Measurements from ENCODE around the gene CRK. TPM values are rescaled to one million over a fixed set of nuclear protein-coding genes. Genes with fewer than 3 reads are reported as not detected.
"Not testable (repeated sequence)": the region's sequence is repeated elsewhere in the genome, so short reads cannot be mapped to it uniquely, and the experiment has no call there.

The CRK gene
- total RNA-seq, 2 donors from 2014 or later: 50.5 to 52.3 TPM

- Mint-ChIP-seq H3K36me3 (ENCODE audit: low read depth) (peaks cover 50% of the 10 kb centered on the region), H3K27me3 (ENCODE audit: insufficient read depth) (no peaks in the 10 kb centered on the region), H3K4me1 (no peaks in the 10 kb centered on the region), H3K9me3 (no peaks in the 10 kb centered on the region), H3K4me3 (no peak overlapping the region), H3K27ac (peak overlapping the region; percentile 11)
- H3K9me3 ChIP-seq (ENCODE audit: control insufficient read depth, low read length): no peaks in the 10 kb centered on the region
- no peak for DNase-seq
- no peak overlapping the region for H3K9ac ChIP-seq (ENCODE audit: extremely low read depth, low read length, poor library complexity, severe bottlenecking)
- no peak overlapping the region for H3K4me3 ChIP-seq (ENCODE audit: low read length)
- H3K27ac ChIP-seq (ENCODE audit: low read depth, low read length): no peak overlapping the region
- 96 to 98% methylated on average over 8 to 12 of the region's 12 CpGs for WGBS, 2 experiments (ENCODE audit: insufficient coverage in 1 of 2, insufficient read length in 1 of 2)
- H3K4me1 ChIP-seq (ENCODE audit: control insufficient read depth, insufficient read depth, low read length): no peaks in the 10 kb centered on the region
- H3K27me3 ChIP-seq (ENCODE audit: control insufficient read depth, insufficient read depth, low read length, poor library complexity, severe bottlenecking): no peaks in the 10 kb centered on the region
- TF ChIP-seq CTCF (conservative IDR thresholded peaks at IDR 0.05): no peak
- peaks cover 52% of the 10 kb centered on the region for H3K36me3 ChIP-seq (ENCODE audit: control insufficient read depth, insufficient read depth, low read length)
Measured at GRCh38 chr17:1446201-1446600, 9.8 kb downstream of the CRK start.

- not testable (repeated sequence) for H3K27ac Mint-ChIP-seq; H3K4me1 Mint-ChIP-seq; H3K4me1 ChIP-seq (ENCODE audit: control insufficient read depth, insufficient read depth, low read length); H3K27me3 Mint-ChIP-seq (ENCODE audit: insufficient read depth); H3K9me3 Mint-ChIP-seq; H3K9me3 ChIP-seq (ENCODE audit: control insufficient read depth, low read length); DNase-seq; H3K4me3 ChIP-seq (ENCODE audit: low read length); H3K4me3 Mint-ChIP-seq; H3K27ac ChIP-seq (ENCODE audit: low read depth, low read length); H3K27me3 ChIP-seq (ENCODE audit: control insufficient read depth, insufficient read depth, low read length, poor library complexity, severe bottlenecking); H3K9ac ChIP-seq (ENCODE audit: extremely low read depth, low read length, poor library complexity, severe bottlenecking)
- H3K36me3 ChIP-seq (ENCODE audit: control insufficient read depth, insufficient read depth, low read length): peaks cover 57% of the 10 kb centered on the region
- peaks cover 54% of the 10 kb centered on the region for H3K36me3 Mint-ChIP-seq (ENCODE audit: low read depth)
- WGBS, 2 experiments (ENCODE audit: insufficient coverage in 1 of 2, insufficient read length in 1 of 2): 96 to 100% methylated on average over 3 to 4 of the region's 4 CpGs
Measured at GRCh38 chr17:1445695-1446094, 10.3 kb downstream of the CRK start.

- H3K4me3 ChIP-seq (ENCODE audit: low read length); H3K4me1 Mint-ChIP-seq; H3K27me3 ChIP-seq (ENCODE audit: control insufficient read depth, insufficient read depth, low read length, poor library complexity, severe bottlenecking); H3K27ac Mint-ChIP-seq; H3K9me3 ChIP-seq (ENCODE audit: control insufficient read depth, low read length); H3K9ac ChIP-seq (ENCODE audit: extremely low read depth, low read length, poor library complexity, severe bottlenecking); H3K4me1 ChIP-seq (ENCODE audit: control insufficient read depth, insufficient read depth, low read length); H3K4me3 Mint-ChIP-seq; DNase-seq; H3K9me3 Mint-ChIP-seq; H3K27ac ChIP-seq (ENCODE audit: low read depth, low read length); H3K27me3 Mint-ChIP-seq (ENCODE audit: insufficient read depth): not testable (repeated sequence)
- peaks cover 50% of the 10 kb centered on the region for H3K36me3 ChIP-seq (ENCODE audit: control insufficient read depth, insufficient read depth, low read length)
- peaks cover 53% of the 10 kb centered on the region for H3K36me3 Mint-ChIP-seq (ENCODE audit: low read depth)
- WGBS, 2 experiments (ENCODE audit: insufficient coverage in 1 of 2, insufficient read length in 1 of 2): 93 to 100% methylated on average over 6 of the region's 6 CpGs
Measured at GRCh38 chr17:1442721-1443120, 13.3 kb downstream of the CRK start.

GRCh38 chr17:1442187-1442586 lies 13.8 kb downstream of the CRK start:
- no peak overlapping the region for H3K9ac ChIP-seq (ENCODE audit: extremely low read depth, low read length, poor library complexity, severe bottlenecking)
- no peak for DNase-seq
- H3K4me3 ChIP-seq (ENCODE audit: low read length): no peak overlapping the region
- H3K4me1 ChIP-seq (ENCODE audit: control insufficient read depth, insufficient read depth, low read length): no peaks in the 10 kb centered on the region
- Mint-ChIP-seq H3K27me3 (ENCODE audit: insufficient read depth) (no peaks in the 10 kb centered on the region), H3K36me3 (ENCODE audit: low read depth) (peaks cover 53% of the 10 kb centered on the region), H3K27ac (no peak overlapping the region), H3K4me1 (peaks cover 5% of the 10 kb centered on the region), H3K9me3 (no peaks in the 10 kb centered on the region), H3K4me3 (no peak overlapping the region)
- H3K36me3 ChIP-seq (ENCODE audit: control insufficient read depth, insufficient read depth, low read length): peaks cover 51% of the 10 kb centered on the region
- no peak overlapping the region for H3K27ac ChIP-seq (ENCODE audit: low read depth, low read length)
- WGBS, 2 experiments (ENCODE audit: insufficient coverage in 1 of 2, insufficient read length in 1 of 2): 96 to 100% methylated on average over 2 to 4 of the region's 4 CpGs
- no peaks in the 10 kb centered on the region for H3K27me3 ChIP-seq (ENCODE audit: control insufficient read depth, insufficient read depth, low read length, poor library complexity, severe bottlenecking)
- H3K9me3 ChIP-seq (ENCODE audit: control insufficient read depth, low read length): no peaks in the 10 kb centered on the region
- TF ChIP-seq CTCF (conservative IDR thresholded peaks at IDR 0.05): no peak
